D721Med (cell line): Measurements from ENCODE around the gene LIMK2.
A peak's percentile ranks its signal among the peaks of the same experiment; 100 is the strongest.
"Not testable (repeated sequence)": the region's sequence is repeated elsewhere in the genome, so short reads cannot be mapped to it uniquely, and the experiment has no call there.

Source experiments
- DNase-seq: peaks from one replicate; pipeline ENCODE4 v3.0.0; 2011; ENCODE audit warnings: low spot score; ENCODE audit not compliant: insufficient read length
- FAIRE-seq: peaks from 2 replicates; lab custom pipeline; 2011; peaks lifted over from hg19 to GRCh38; lab: Jason Lieb, UNC
- TF ChIP-seq, protein P1 (sequence below): IDR thresholded peaks from 2 replicates; pipeline ENCODE4 v1.5.1; 2012; ENCODE audit warnings: mild to moderate bottlenecking, control low read depth; ENCODE audit not compliant: insufficient read depth; ENCODE audit errors: missing control alignments

LIMK2 gene

GRCh38 chr22:31230871-31231621 is 18.9 kb downstream of the LIMK2 start:
- TF ChIP-seq, protein P1, sequence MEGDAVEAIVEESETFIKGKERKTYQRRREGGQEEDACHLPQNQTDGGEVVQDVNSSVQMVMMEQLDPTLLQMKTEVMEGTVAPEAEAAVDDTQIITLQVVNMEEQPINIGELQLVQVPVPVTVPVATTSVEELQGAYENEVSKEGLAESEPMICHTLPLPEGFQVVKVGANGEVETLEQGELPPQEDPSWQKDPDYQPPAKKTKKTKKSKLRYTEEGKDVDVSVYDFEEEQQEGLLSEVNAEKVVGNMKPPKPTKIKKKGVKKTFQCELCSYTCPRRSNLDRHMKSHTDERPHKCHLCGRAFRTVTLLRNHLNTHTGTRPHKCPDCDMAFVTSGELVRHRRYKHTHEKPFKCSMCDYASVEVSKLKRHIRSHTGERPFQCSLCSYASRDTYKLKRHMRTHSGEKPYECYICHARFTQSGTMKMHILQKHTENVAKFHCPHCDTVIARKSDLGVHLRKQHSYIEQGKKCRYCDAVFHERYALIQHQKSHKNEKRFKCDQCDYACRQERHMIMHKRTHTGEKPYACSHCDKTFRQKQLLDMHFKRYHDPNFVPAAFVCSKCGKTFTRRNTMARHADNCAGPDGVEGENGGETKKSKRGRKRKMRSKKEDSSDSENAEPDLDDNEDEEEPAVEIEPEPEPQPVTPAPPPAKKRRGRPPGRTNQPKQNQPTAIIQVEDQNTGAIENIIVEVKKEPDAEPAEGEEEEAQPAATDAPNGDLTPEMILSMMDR, result peak; percentile 73
- DNase-seq (no peak), FAIRE-seq (no peak)

DNA sequence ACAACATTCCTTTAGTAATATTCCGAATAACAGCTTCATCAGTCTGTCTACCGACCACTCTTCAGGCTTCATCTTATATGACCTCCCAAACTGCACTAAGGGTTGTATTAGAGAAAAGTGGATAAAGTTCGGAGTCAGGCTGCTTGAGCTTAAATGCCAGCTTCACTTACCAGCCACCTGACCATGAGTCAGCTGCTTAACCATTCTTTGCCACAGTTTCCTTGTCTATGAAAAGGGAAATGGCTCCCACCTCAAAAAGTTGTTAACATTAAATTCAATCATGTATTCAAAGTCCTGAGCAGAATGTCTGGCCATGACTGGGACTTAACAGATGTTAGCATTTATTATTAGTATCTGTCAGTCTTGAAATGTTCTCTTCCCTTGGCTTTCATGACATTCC is 20.9 kb downstream of the LIMK2 start:
- DNase-seq (no peak), FAIRE-seq (no peak)
- TF ChIP-seq, protein P1, result no peak

DNA sequence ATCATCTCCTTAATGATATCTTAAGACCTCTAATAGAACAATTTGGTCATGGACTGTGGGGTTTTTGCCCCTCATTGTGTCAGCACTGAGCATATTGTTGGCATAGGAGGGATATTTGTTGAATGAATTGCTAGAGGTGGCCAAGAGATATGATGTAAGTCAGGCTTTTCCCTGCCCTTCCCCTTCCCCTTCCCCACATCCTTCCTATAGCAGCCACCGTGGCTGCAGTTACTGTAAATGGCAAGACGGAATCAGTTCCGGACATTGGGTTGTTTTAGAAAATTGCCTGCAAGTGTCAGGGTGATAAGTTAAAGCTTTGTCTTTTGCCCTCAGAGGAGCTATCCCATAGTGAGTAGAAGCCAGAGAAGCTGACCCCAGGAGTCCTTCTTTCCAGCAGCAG is 23.0 kb downstream of the LIMK2 start:
- no peak for FAIRE-seq
- no peak for DNase-seq
- TF ChIP-seq, protein P1, result no peak

GRCh38 chr22:31236044-31236443 is 23.9 kb downstream of the LIMK2 start:
- DNase-seq, FAIRE-seq: not testable (repeated sequence)

GRCh38 chr22:31238057-31238456 is 26.0 kb downstream of the LIMK2 start:
- DNase-seq (no peak), FAIRE-seq (no peak)
- TF ChIP-seq, protein P1, result no peak

GRCh38 chr22:31239771-31240370 is 27.8 kb downstream of the LIMK2 start:
- DNase-seq (no peak), FAIRE-seq (no peak)
- TF ChIP-seq, protein P1, result no peak

DNA sequence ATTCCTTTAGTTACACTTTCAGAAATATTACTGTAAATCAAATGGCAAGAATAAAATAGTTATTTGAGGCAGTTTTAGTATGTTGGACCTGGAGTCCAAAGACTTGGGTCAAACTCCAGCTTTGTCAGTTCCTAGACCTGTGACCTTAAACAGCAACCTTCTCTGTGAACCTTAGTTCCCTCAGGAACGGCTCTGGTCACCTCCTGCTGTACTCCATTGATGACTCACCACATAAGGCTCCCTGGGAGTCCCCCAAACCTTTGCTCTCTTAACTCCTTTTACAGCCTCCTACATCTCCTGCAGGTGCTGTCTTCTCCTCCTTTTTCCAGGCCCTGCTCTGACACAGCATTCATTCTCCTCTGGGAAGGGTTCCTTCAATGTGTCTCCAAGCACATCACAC is 29.1 kb downstream of the LIMK2 start:
- TF ChIP-seq, protein P1, result no peak
- FAIRE-seq (no peak), DNase-seq (no peak)
